Keratinocyte (primary cell): Measurements from ENCODE around the gene EID1.

Experiments used
- CTCF ChIP-seq, 3 experiments: IDR thresholded peaks in 1 of 3; conservative IDR thresholded peaks in 1 of 3; optimal IDR thresholded peaks in 1 of 3; 2 replicates in 2 of 3; 3 replicates in 1 of 3; pipeline versions ENCODE3 to v1.5.1; 2011; ENCODE audit warnings: low read length in 3 of 3, mild to moderate bottlenecking in 3 of 3, moderate library complexity in 2 of 3, control low read depth in 1 of 3, inconsistent platforms in 1 of 3; ENCODE audit not compliant: insufficient read depth in 2 of 3; ENCODE audit errors: extremely low read depth in 1 of 3
- EZH2 ChIP-seq: IDR thresholded peaks from one replicate; pipeline ENCODE4 v1.6.1; 2012; ENCODE audit warnings: inconsistent platforms, mild to moderate bottlenecking, low read length, moderate library complexity

GRCh38 chr15:48875241-48875960 lies 2.5 kb upstream of the EID1 start:
- TF ChIP-seq CTCF (optimal IDR thresholded peaks at IDR 0.05 in 1 of 3, IDR thresholded peaks at IDR 0.05 in 1 of 3, conservative IDR thresholded peaks at IDR 0.05 in 1 of 3; ENCODE audit: extremely low read depth in 1 of 3, insufficient read depth in 2 of 3, low read length in 3 of 3): no peak
- TF ChIP-seq EZH2: no peak
